ENCODE measurements around the gene NT5C.
"Not testable (repeated sequence)": the region's sequence is repeated elsewhere in the genome, so short reads cannot be mapped to it uniquely, and the experiment has no call there.

The NT5C gene

GRCh38 chr17:75163074-75163473, 31.5 kb upstream of the NT5C start:
- Histone ChIP-seq H2AK5ac (ENCODE audit: low read length) (no peak overlapping the region), H4K91ac (ENCODE audit: low read depth, low read length) (no peak overlapping the region), H3K23ac (ENCODE audit: low read length) (no peak overlapping the region), H3K36me3 (ENCODE audit: control insufficient read depth in 1 of 2, insufficient read depth in 2 of 2, low read length in 2 of 2) (peaks cover 18 to 25% of the 10 kb centered on the region in 2 experiments), H3K27ac (ENCODE audit: low read depth, low read length) (no peak overlapping the region), H4K12ac (ENCODE audit: low read depth, low read length) (no peak overlapping the region), H3K4me1 (ENCODE audit: control insufficient read depth in 1 of 2, insufficient read depth in 2 of 2, low read length in 2 of 2) (peaks cover 0 to 4% of the 10 kb centered on the region in 2 experiments), H3K79me1 (ENCODE audit: low read length) (no peaks in the 10 kb centered on the region), H3K27me3 (ENCODE audit: insufficient read depth, low read length) (no peaks in the 10 kb centered on the region), H2AFZ (ENCODE audit: insufficient read depth, low read length, poor library complexity) (no peak overlapping the region), H3K4me2 (ENCODE audit: low read length) (no peak overlapping the region), H2BK120ac (ENCODE audit: insufficient read depth, low read length, poor library complexity) (no peak overlapping the region), H3K14ac (ENCODE audit: low read length) (no peak overlapping the region), H2BK12ac (ENCODE audit: low read length) (no peak overlapping the region), H4K8ac (ENCODE audit: low read depth, low read length) (no peak overlapping the region), H2BK5ac (ENCODE audit: low read depth, low read length, poor library complexity) (no peak overlapping the region), H3K4ac (ENCODE audit: low read depth, low read length) (no peak overlapping the region), H3K79me2 (ENCODE audit: control insufficient read depth, insufficient read depth, low read length, poor library complexity) (no peaks in the 10 kb centered on the region), H3K9me3 (ENCODE audit: insufficient read depth, low read depth, low read length) (no peaks in the 10 kb centered on the region), H3K4me3 (ENCODE audit: low read depth, low read length) (no peak overlapping the region), H3K9ac (ENCODE audit: low read length) (no peak overlapping the region), H3K18ac (ENCODE audit: low read length) (no peak overlapping the region)
- WGBS (ENCODE audit: extremely low coverage, insufficient coverage, insufficient read length), result no CpG with 5 or more reads among the region's 5 CpGs
- DNase-seq, result no peak

DNA sequence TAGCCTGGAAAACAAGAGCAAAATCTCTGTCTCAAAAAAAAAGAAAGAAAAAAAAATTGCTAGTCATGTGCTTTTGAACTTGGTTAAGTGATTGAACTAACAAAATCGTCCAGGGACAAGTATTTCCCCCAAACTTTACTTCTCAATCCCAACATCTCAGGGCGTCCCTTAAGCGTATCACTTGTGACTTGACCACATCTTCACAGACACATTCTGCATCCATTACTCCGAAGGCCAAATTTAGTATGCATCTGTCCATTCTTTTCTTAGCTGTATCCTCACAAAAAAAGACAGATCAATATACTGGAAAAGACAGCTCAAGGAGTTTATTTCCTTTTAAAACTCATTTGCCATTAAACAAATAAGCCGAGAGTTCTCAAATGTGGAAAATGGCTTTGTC, 28.7 kb upstream of the NT5C start:
- peaks cover 0 to 6% of the 10 kb centered on the region in 2 experiments for H3K4me1 ChIP-seq (ENCODE audit: control insufficient read depth in 1 of 2, insufficient read depth in 2 of 2, low read length in 2 of 2)
- peaks cover 2 to 9% of the 10 kb centered on the region in 2 experiments for H3K36me3 ChIP-seq (ENCODE audit: control insufficient read depth in 1 of 2, insufficient read depth in 2 of 2, low read length in 2 of 2)
- no peaks in the 10 kb centered on the region for H3K27me3 ChIP-seq (ENCODE audit: insufficient read depth, low read length)
- no peak overlapping the region for H3K4me3 ChIP-seq (ENCODE audit: low read depth, low read length)
- H3K4ac ChIP-seq (ENCODE audit: low read depth, low read length), result no peak overlapping the region
- no peak overlapping the region for H4K12ac ChIP-seq (ENCODE audit: low read depth, low read length)
- H3K79me1 ChIP-seq (ENCODE audit: low read length), result no peaks in the 10 kb centered on the region
- no peak overlapping the region for H2BK5ac ChIP-seq (ENCODE audit: low read depth, low read length, poor library complexity)
- H2BK120ac ChIP-seq (ENCODE audit: insufficient read depth, low read length, poor library complexity), result no peak overlapping the region
- no peak overlapping the region for H3K9ac ChIP-seq (ENCODE audit: low read length)
- no peak overlapping the region for H2BK12ac ChIP-seq (ENCODE audit: low read length)
- H2AFZ ChIP-seq (ENCODE audit: insufficient read depth, low read length, poor library complexity), result no peak overlapping the region
- WGBS (ENCODE audit: extremely low coverage, insufficient coverage, insufficient read length), result no CpG with 5 or more reads among the region's 5 CpGs
- H3K14ac ChIP-seq (ENCODE audit: low read length), result no peak overlapping the region
- H3K27ac ChIP-seq (ENCODE audit: low read depth, low read length), result no peak overlapping the region
- DNase-seq, result no peak
- H4K91ac ChIP-seq (ENCODE audit: low read depth, low read length), result no peak overlapping the region
- H3K79me2 ChIP-seq (ENCODE audit: control insufficient read depth, insufficient read depth, low read length, poor library complexity), result no peaks in the 10 kb centered on the region
- no peak overlapping the region for H2AK5ac ChIP-seq (ENCODE audit: low read length)
- no peak overlapping the region for H3K23ac ChIP-seq (ENCODE audit: low read length)
- H3K4me2 ChIP-seq (ENCODE audit: low read length), result no peak overlapping the region
- no peak overlapping the region for H4K8ac ChIP-seq (ENCODE audit: low read depth, low read length)
- H3K9me3 ChIP-seq (ENCODE audit: insufficient read depth, low read depth, low read length), result no peaks in the 10 kb centered on the region
- no peak overlapping the region for H3K18ac ChIP-seq (ENCODE audit: low read length)

DNA sequence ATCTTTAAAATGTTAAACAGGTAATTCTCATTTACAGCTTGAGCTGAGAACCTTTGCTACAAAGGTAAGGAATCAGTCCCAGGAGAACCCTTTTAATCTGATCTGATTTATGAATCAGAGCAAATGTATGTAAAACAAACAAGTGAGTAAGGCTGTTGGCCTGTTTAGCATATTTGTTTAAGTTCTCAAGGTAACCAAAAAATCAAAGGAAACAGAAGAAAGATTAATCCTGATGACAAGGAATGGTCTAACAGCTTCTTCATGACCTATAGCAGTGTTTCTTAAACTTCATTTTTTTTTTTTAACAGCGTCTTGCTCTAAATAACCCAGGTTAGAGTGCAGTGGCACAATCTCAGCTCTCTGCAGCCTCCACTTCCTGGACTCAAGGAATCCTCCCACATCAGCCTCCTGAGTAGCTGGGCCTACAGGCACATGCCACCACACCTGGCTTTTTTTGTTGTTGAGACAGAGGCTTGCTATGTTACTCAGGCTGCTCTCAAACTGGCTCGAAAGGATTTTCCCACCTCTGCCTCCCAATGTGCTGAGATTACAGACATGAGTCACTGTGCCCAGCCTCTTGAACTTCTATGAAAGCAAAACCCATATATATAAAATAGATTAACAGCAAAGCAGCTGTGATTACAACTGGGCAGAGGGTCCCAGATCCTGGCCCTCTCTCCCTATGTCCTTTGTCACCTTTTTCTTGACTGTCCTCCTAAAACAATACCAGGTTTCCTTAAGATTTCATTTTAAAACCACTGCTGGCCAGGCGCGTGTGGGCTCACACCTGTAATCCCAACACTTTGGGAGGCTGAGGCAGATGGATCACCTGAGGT, 27.9 kb upstream of the NT5C start:
- no peaks in the 10 kb centered on the region for H3K79me1 ChIP-seq (ENCODE audit: low read length)
- H3K14ac ChIP-seq (ENCODE audit: low read length), result no peak overlapping the region
- H3K79me2 ChIP-seq (ENCODE audit: control insufficient read depth, insufficient read depth, low read length, poor library complexity), result no peaks in the 10 kb centered on the region
- no peak overlapping the region for H3K23ac ChIP-seq (ENCODE audit: low read length)
- H3K18ac ChIP-seq (ENCODE audit: low read length), result no peak overlapping the region
- no peak overlapping the region for H3K4me2 ChIP-seq (ENCODE audit: low read length)
- no peak overlapping the region for H3K9ac ChIP-seq (ENCODE audit: low read length)
- no peaks in the 10 kb centered on the region for H3K9me3 ChIP-seq (ENCODE audit: insufficient read depth, low read depth, low read length)
- H3K27me3 ChIP-seq (ENCODE audit: insufficient read depth, low read length), result no peaks in the 10 kb centered on the region
- no peak overlapping the region for H2AFZ ChIP-seq (ENCODE audit: insufficient read depth, low read length, poor library complexity)
- no CpG with 5 or more reads among the region's 4 CpGs for whole genome bisulfite sequencing (ENCODE audit: extremely low coverage, insufficient coverage, insufficient read length)
- no peak overlapping the region for H3K4me3 ChIP-seq (ENCODE audit: low read depth, low read length)
- no peak overlapping the region for H4K91ac ChIP-seq (ENCODE audit: low read depth, low read length)
- H3K36me3 ChIP-seq (ENCODE audit: control insufficient read depth in 1 of 2, insufficient read depth in 2 of 2, low read length in 2 of 2), result peaks cover 0 to 6% of the 10 kb centered on the region in 2 experiments
- H3K4ac ChIP-seq (ENCODE audit: low read depth, low read length), result no peak overlapping the region
- H2BK5ac ChIP-seq (ENCODE audit: low read depth, low read length, poor library complexity), result no peak overlapping the region
- no peak overlapping the region for H4K8ac ChIP-seq (ENCODE audit: low read depth, low read length)
- DNase-seq, result peak; percentile 96 to 98
- no peak overlapping the region for H2BK120ac ChIP-seq (ENCODE audit: insufficient read depth, low read length, poor library complexity)
- no peak overlapping the region for H2BK12ac ChIP-seq (ENCODE audit: low read length)
- no peak overlapping the region for H4K12ac ChIP-seq (ENCODE audit: low read depth, low read length)
- H3K4me1 ChIP-seq (ENCODE audit: control insufficient read depth in 1 of 2, insufficient read depth in 2 of 2, low read length in 2 of 2), result peaks cover 0 to 10% of the 10 kb centered on the region in 2 experiments
- no peak overlapping the region for H3K27ac ChIP-seq (ENCODE audit: low read depth, low read length)
- H2AK5ac ChIP-seq (ENCODE audit: low read length), result no peak overlapping the region

- H2BK5ac ChIP-seq (ENCODE audit: low read depth, low read length, poor library complexity); H3K36me3 ChIP-seq (ENCODE audit: control insufficient read depth in 1 of 2, insufficient read depth in 2 of 2, low read length in 2 of 2); H4K12ac ChIP-seq (ENCODE audit: low read depth, low read length); H3K4me2 ChIP-seq (ENCODE audit: low read length); H3K27ac ChIP-seq (ENCODE audit: low read depth, low read length); H3K9me3 ChIP-seq (ENCODE audit: insufficient read depth, low read depth, low read length); H2BK120ac ChIP-seq (ENCODE audit: insufficient read depth, low read length, poor library complexity); H2AK5ac ChIP-seq (ENCODE audit: low read length); H3K4me1 ChIP-seq (ENCODE audit: control insufficient read depth in 1 of 2, insufficient read depth in 2 of 2, low read length in 2 of 2); H4K8ac ChIP-seq (ENCODE audit: low read depth, low read length); H3K27me3 ChIP-seq (ENCODE audit: insufficient read depth, low read length); H2BK12ac ChIP-seq (ENCODE audit: low read length); H3K9ac ChIP-seq (ENCODE audit: low read length); H2AFZ ChIP-seq (ENCODE audit: insufficient read depth, low read length, poor library complexity); H3K14ac ChIP-seq (ENCODE audit: low read length); H3K79me2 ChIP-seq (ENCODE audit: control insufficient read depth, insufficient read depth, low read length, poor library complexity); H3K4me3 ChIP-seq (ENCODE audit: low read depth, low read length); H3K23ac ChIP-seq (ENCODE audit: low read length); H4K91ac ChIP-seq (ENCODE audit: low read depth, low read length); H3K79me1 ChIP-seq (ENCODE audit: low read length); H3K18ac ChIP-seq (ENCODE audit: low read length); H3K4ac ChIP-seq (ENCODE audit: low read depth, low read length): not testable (repeated sequence)
- WGBS (ENCODE audit: extremely low coverage, insufficient coverage, insufficient read length), result no CpG with 5 or more reads among the region's 8 CpGs
- DNase-seq, result peak; percentile 95 to 98
These were observed 26.9 kb upstream of the NT5C start for GRCh38 chr17:75158480-75158879.
